Fibroblast of villous mesenchyme (primary cell): ENCODE results near the gene BAIAP2. TPM values are rescaled to one million over a fixed set of nuclear protein-coding genes. Genes with fewer than 3 reads are reported as not detected.

Source experiments
- DNase-seq: peaks from one replicate; pipeline ENCODE4 v3.0.0-alpha.2; 2010; ENCODE audit warnings: low read depth
- H3K4me3 ChIP-seq: 2 replicates; pipeline ENCODE4 v1.5.1; 2011; ENCODE audit warnings: low read depth, mild to moderate bottlenecking, low read length
- CTCF ChIP-seq: IDR thresholded peaks from 2 replicates; pipeline ENCODE4 v1.5.1; 2012; ENCODE audit warnings: low read depth, mild to moderate bottlenecking, low read length; ENCODE audit not compliant: insufficient read depth
- total RNA-seq: library from RNA; depleted of rRNA; stranded (reverse); fragments of >200 nt; gene quantifications from 2 replicates; pipeline ENCODE4 v1.2.3, GENCODE V29; 2012

The BAIAP2 gene
- total RNA-seq, 1 donor = 25.0 TPM

- no peak for TF ChIP-seq CTCF
- H3K4me3 ChIP-seq = no peak overlapping the region
- no peak for DNase-seq
These were observed 89.4 kb downstream of the BAIAP2 start for GRCh38 chr17:81124377-81124776.

DNA sequence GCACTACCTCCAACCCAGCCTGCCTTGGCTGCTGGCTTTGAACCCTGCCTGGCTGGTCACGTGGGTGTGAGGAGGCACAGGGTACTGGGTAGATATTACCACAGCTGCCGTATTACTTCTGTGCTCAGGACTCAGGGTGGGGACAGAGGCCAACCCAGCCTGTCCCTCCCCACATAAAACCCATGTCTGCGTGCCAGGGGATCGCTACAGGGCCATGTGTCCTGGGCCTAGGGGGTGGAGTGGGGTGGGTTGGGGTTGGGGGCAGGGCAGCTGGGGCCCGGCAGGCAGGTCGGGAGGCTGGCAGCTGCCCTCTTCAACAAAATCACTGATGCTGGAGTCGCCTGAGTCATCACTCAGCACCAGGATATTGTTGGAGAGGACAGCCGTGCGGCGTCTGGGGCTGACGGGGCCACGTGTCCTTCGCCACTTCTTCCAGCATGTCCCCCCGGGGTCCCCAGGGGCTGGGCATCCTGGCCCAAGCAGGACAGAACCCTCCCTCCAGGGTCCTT, 90.7 kb downstream of the BAIAP2 start:
- TF ChIP-seq CTCF = no peak
- no peak overlapping the region for H3K4me3 ChIP-seq
- DNase-seq = no peak

- H3K4me3 ChIP-seq = no peak overlapping the region
- no peak for DNase-seq
- no peak for TF ChIP-seq CTCF
These were observed 91.6 kb downstream of the BAIAP2 start for GRCh38 chr17:81126281-81127132.

DNA sequence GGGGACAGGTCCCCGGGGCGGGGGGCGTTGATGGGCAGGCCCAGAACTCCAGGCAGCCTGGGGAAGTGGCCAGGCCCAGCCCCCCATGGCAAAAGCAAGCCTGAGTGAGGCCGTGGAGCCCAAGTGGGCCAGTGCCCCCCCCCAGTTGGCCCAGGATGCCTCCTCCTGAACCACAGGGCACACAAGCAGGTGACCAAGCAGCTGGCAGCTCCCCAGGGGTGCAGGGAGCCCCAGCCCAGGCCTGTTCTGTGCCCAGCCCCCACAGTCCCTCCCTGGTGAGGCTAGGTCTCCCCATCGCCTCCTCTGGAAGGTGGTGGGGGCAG, 92.1 kb downstream of the BAIAP2 start:
- no peak for DNase-seq
- no peak overlapping the region for H3K4me3 ChIP-seq
- no peak for TF ChIP-seq CTCF

DNA sequence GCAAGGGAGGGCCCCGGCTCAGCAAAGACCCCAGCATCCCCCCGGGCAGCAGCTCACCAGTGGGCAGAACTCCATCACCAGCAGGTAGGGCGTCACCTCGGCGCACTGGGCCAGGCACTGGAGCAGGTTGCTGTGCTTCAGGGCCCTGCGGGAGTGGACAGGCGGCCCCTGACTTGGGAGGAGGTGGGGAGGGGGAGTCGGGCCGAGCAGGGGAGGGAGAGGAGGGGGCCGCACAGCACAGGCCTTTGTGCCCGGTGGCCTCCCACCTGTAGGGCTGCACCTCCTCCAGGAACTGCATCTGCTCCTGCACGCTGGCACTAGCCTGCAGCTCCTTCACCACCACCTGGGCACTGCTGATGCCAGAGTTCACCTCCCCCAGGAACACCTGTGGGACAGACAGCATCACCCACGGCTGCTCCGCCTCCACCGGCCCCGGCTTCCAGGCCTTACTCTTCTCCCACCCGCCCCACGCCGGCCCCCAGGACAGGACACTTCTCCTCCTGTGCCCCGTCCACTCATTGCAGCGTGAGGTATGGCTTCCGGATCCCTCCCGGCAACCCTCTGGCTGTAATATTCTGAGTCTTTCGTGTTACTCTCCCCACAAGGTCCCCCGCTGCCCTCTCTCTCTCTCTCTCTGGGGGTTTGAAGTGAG, 92.7 kb downstream of the BAIAP2 start:
- no peak for TF ChIP-seq CTCF

DNA sequence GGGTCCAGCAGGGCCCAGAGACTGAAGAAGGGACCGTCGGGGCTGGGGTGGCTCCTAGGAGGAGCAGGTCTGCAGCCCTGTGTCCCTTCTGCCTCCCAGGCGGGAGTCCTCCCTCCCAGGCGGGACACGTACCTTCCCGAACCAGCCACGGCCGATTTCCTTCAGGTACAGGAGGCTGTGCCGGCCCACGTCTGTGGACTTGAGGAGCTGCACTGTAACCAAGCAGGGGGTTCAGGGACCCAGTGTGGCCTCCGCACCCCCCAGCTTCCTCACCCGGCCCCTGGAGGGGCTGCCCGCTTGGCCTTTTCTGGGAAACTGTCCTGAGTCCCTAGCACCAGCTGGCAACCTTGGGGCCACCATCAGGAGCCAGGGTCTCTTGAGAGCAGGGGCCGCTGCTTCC, 93.4 kb downstream of the BAIAP2 start:
- TF ChIP-seq CTCF = no peak
- no peak overlapping the region for H3K4me3 ChIP-seq
- no peak for DNase-seq

More for the DNA sequence above, 92.7 kb downstream of the BAIAP2 start:
- H3K4me3 ChIP-seq = no peak overlapping the region
- DNase-seq = no peak
